PFSK-1 (cell line): ENCODE data around the gene MRPS15.

ENCODE experiments used
- FOXP2 ChIP-seq: optimal IDR thresholded peaks from 2 replicates; pipeline ENCODE3; 2011; ENCODE audit warnings: borderline replicate concordance, control low read depth, inconsistent platforms; ENCODE audit not compliant: insufficient read depth; ENCODE audit errors: extremely low read length, extremely low read depth
- POLR2AphosphoS5 ChIP-seq: IDR thresholded peaks from 2 replicates; pipeline ENCODE4 v1.6.1; 2012; ENCODE audit warnings: low read depth, mild to moderate bottlenecking, control low read depth, low read length, moderate library complexity
- SIN3A ChIP-seq: IDR thresholded peaks from 2 replicates; pipeline ENCODE4 v1.6.1; 2012; ENCODE audit warnings: mild to moderate bottlenecking, low read length, moderate library complexity, borderline replicate concordance; ENCODE audit not compliant: insufficient read depth
- TAF1 ChIP-seq: IDR thresholded peaks from 2 replicates; pipeline ENCODE4 v1.6.1; 2012; ENCODE audit warnings: low read length, control low read depth, borderline replicate concordance; ENCODE audit not compliant: insufficient read depth
- TF ChIP-seq, protein P1 (sequence below), 2 experiments: IDR thresholded peaks; 2 replicates each; pipeline versions ENCODE4 v1.6.1 to v1.8.0; 2011 to 2012; ENCODE audit warnings: low read depth in 2 of 2, low read length in 2 of 2, control low read depth in 1 of 2, inconsistent platforms in 1 of 2, mild to moderate bottlenecking in 1 of 2, moderate library complexity in 1 of 2; ENCODE audit not compliant: insufficient read depth in 1 of 2

MRPS15 gene

GRCh38 chr1:36465731-36466369 is 1.7 kb upstream of the MRPS15 start:
- TF ChIP-seq POLR2AphosphoS5 (no peak), FOXP2 (no peak), SIN3A (no peak), TAF1 (no peak)
- TF ChIP-seq, protein P1, sequence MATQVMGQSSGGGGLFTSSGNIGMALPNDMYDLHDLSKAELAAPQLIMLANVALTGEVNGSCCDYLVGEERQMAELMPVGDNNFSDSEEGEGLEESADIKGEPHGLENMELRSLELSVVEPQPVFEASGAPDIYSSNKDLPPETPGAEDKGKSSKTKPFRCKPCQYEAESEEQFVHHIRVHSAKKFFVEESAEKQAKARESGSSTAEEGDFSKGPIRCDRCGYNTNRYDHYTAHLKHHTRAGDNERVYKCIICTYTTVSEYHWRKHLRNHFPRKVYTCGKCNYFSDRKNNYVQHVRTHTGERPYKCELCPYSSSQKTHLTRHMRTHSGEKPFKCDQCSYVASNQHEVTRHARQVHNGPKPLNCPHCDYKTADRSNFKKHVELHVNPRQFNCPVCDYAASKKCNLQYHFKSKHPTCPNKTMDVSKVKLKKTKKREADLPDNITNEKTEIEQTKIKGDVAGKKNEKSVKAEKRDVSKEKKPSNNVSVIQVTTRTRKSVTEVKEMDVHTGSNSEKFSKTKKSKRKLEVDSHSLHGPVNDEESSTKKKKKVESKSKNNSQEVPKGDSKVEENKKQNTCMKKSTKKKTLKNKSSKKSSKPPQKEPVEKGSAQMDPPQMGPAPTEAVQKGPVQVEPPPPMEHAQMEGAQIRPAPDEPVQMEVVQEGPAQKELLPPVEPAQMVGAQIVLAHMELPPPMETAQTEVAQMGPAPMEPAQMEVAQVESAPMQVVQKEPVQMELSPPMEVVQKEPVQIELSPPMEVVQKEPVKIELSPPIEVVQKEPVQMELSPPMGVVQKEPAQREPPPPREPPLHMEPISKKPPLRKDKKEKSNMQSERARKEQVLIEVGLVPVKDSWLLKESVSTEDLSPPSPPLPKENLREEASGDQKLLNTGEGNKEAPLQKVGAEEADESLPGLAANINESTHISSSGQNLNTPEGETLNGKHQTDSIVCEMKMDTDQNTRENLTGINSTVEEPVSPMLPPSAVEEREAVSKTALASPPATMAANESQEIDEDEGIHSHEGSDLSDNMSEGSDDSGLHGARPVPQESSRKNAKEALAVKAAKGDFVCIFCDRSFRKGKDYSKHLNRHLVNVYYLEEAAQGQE (IDR thresholded peaks at IDR 0.05; ENCODE audit: insufficient read depth in 1 of 2, low read depth in 2 of 2, low read length in 2 of 2), result no peak

DNA sequence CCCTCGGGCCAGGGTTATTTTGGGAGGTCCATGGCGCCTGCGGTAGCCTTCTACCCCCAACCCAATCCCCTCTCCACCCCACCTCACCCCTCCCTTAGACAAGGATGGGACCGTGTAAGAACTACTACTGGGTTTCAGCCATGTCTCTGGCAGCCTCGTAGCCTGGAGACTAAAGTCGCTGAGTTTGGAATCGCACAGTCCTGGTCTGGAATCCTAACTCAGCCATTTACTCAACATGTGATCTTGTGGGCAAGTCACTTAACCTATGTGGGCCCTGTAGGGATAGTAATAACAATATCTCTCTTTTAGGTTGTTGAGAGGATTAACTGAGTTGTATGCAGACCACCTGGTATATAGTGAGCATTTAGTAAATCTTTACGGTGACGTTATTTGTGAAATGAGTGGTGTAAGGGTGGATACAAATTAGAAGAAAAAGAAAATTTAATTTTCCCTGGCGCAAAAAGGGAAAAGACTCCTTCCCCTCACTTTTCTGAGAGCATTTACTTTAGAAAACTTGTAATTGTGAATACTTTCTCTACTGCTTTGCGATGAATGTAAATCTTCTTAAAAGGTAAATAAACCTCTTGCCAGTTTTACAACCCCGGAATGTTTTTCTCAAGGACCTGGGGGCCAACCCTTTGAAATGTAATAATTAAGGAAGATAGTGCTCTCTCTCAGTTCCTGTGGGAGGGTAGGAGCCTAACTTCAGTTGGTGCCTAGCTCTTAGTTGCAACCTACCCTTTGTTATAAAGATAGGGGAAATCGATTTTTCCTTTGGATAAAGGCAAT is 615 bp upstream of the MRPS15 start:
- TF ChIP-seq TAF1, result no peak; the same call in 1 of the 2 replicates
- TF ChIP-seq SIN3A, result no peak
- TF ChIP-seq FOXP2, result no peak
- TF ChIP-seq, protein P1 (IDR thresholded peaks at IDR 0.05; ENCODE audit: insufficient read depth in 1 of 2, low read depth in 2 of 2, low read length in 2 of 2), result no peak
- no peak for TF ChIP-seq POLR2AphosphoS5

DNA sequence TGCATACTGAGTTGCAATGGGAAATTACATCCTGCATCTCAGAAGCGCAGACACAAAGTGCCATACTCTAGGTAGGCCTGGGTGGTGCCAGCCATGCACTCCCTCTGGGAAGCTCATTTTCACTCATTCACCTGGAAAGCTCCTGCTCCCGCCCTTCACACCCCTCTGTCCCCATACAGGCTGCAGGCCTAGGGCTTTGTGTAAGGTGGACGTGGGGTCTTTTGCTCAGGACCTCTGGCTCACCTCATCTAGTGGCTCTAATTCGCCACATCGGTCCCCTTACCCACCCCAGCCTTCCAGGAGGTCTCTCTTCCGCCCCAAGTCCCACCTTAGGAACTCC is 751 bp downstream of the MRPS15 start:
- TF ChIP-seq TAF1 (no peak), FOXP2 (no peak)

DNA sequence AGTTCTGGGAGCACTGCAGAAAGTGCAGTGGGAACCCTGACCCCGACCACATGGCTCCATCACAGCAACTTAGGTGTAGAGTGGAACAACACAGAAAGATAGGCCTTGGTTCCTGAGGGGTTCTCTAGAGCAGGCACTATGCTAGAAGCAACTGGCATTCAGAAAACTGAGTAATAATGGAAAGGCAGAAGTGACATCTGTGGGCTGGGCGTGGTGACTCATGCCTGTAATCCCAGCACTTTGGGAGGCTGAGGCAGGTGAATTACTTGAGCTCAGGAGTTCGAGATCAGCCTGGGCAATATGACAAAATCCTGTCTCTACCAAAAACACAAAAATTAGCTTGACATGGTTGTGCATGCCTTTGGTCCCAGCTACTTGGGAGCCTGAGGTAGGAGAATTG is 5.3 kb downstream of the MRPS15 start:
- TF ChIP-seq POLR2AphosphoS5, result no peak

GRCh38 chr1:36457691-36458090 is 6.5 kb downstream of the MRPS15 start:
- TF ChIP-seq SIN3A (no peak), TAF1 (no peak), POLR2AphosphoS5 (no peak), FOXP2 (no peak)
- TF ChIP-seq, protein P1 (IDR thresholded peaks at IDR 0.05; ENCODE audit: insufficient read depth in 1 of 2, low read depth in 2 of 2, low read length in 2 of 2), result no peak

DNA sequence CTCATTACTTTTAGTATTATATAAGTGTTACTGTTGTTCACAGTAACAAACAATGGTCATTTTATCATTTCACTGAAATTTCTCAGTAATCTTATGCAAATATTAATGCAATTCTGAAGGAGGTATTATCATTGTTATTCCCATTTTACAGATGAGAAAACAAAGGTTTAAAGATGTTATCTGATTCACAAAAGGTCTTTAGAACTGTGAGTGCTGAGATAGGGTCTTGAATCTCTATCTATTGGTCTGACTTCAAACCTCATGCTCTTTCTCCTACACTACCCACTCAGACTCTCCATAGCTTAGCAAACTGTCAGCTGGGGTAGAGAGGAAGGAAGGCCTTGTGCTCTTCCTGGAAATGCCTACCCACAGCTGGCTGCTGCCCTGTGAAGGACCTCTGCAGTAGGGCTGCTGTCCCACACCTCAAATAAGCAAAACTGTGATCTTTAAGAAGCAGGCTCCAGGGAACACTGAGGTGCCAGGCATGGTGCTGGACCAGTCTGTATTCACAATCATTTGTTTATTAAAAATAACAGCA is 7.7 kb downstream of the MRPS15 start:
- TF ChIP-seq FOXP2 (no peak), TAF1 (no peak)

- TF ChIP-seq FOXP2 (no peak), POLR2AphosphoS5 (no peak), TAF1 (no peak), SIN3A (no peak)
- TF ChIP-seq, protein P1 (IDR thresholded peaks at IDR 0.05; ENCODE audit: insufficient read depth in 1 of 2, low read depth in 2 of 2, low read length in 2 of 2), result no peak
These were observed 8.8 kb downstream of the MRPS15 start for GRCh38 chr1:36455386-36455785.
